ENCODE measurements around the gene GNAO1. TPM values are rescaled to one million over a fixed set of nuclear protein-coding genes. Genes with fewer than 3 reads are reported as not detected.
A peak's percentile ranks its signal among the peaks of the same experiment; 100 is the strongest.

Gene GNAO1
- total and polyA plus RNA-seq, 9 of the 15 experiments (the other 6 are each of a cell fraction or from before 2014, with no cell fraction given) = 0.07 to 0.42 (median 0.08) TPM; not detected in 5

GRCh38 chr16:56275076-56275475 is 83.8 kb downstream of the GNAO1 start (continued):
- TF ChIP-seq MGA (IDR thresholded peaks at IDR 0.05) (peak; percentile 90), TEAD4 (IDR thresholded peaks at IDR 0.05; ENCODE audit: low read length) (0 out of 2 replicates have a peak, but pooled peaks have one; percentile 17), TEAD4 (CRISPR knock-in tag; IDR thresholded peaks at IDR 0.05; ENCODE audit: borderline replicate concordance) (no peak), USF1 (CRISPR knock-in tag; IDR thresholded peaks at IDR 0.05) (peak; percentile 47), E2F6 (IDR thresholded peaks at IDR 0.05; ENCODE audit: borderline replicate concordance in 1 of 2, extremely low read depth in 1 of 2, insufficient read depth in 1 of 2, insufficient read length in 1 of 2, low read depth in 1 of 2, low read length in 1 of 2, poor library complexity in 1 of 2, severe bottlenecking in 1 of 2) (peak; percentile 47 to 84), TCF3 (CRISPR knock-in tag; IDR thresholded peaks at IDR 0.05) (peak; percentile 66; the same call in 1 of the 2 replicates)
- TF ChIP-seq, protein P1, sequence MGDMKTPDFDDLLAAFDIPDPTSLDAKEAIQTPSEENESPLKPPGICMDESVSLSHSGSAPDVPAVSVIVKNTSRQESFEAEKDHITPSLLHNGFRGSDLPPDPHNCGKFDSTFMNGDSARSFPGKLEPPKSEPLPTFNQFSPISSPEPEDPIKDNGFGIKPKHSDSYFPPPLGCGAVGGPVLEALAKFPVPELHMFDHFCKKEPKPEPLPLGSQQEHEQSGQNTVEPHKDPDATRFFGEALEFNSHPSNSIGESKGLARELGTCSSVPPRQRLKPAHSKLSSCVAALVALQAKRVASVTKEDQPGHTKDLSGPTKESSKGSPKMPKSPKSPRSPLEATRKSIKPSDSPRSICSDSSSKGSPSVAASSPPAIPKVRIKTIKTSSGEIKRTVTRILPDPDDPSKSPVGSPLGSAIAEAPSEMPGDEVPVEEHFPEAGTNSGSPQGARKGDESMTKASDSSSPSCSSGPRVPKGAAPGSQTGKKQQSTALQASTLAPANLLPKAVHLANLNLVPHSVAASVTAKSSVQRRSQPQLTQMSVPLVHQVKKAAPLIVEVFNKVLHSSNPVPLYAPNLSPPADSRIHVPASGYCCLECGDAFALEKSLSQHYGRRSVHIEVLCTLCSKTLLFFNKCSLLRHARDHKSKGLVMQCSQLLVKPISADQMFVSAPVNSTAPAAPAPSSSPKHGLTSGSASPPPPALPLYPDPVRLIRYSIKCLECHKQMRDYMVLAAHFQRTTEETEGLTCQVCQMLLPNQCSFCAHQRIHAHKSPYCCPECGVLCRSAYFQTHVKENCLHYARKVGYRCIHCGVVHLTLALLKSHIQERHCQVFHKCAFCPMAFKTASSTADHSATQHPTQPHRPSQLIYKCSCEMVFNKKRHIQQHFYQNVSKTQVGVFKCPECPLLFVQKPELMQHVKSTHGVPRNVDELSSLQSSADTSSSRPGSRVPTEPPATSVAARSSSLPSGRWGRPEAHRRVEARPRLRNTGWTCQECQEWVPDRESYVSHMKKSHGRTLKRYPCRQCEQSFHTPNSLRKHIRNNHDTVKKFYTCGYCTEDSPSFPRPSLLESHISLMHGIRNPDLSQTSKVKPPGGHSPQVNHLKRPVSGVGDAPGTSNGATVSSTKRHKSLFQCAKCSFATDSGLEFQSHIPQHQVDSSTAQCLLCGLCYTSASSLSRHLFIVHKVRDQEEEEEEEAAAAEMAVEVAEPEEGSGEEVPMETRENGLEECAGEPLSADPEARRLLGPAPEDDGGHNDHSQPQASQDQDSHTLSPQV (IDR thresholded peaks at IDR 0.05) = peak; percentile 86
